ENCODE measurements around the gene UBE2E2.

Gene UBE2E2

DNA sequence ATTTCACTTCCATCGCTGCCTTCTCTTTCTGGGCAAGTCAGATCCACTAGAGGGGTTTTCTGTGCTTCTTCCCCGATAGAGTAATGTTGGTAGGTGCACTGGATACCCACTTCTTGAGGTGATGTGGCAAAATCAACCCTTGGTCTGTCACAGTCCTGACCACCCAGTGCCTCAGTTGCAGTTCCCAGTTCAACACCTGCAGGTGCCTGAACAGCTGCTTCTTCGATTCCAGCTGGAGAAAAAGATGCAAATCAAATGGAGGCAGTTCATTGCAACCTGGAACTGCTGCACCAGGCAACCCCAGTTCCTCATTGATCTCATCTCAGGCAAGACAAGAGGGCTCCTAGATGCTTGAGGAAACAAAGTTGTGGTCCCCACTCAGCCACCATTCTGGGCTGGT lies 186.6 kb downstream of the UBE2E2 start:
- TF ChIP-seq, protein P1, sequence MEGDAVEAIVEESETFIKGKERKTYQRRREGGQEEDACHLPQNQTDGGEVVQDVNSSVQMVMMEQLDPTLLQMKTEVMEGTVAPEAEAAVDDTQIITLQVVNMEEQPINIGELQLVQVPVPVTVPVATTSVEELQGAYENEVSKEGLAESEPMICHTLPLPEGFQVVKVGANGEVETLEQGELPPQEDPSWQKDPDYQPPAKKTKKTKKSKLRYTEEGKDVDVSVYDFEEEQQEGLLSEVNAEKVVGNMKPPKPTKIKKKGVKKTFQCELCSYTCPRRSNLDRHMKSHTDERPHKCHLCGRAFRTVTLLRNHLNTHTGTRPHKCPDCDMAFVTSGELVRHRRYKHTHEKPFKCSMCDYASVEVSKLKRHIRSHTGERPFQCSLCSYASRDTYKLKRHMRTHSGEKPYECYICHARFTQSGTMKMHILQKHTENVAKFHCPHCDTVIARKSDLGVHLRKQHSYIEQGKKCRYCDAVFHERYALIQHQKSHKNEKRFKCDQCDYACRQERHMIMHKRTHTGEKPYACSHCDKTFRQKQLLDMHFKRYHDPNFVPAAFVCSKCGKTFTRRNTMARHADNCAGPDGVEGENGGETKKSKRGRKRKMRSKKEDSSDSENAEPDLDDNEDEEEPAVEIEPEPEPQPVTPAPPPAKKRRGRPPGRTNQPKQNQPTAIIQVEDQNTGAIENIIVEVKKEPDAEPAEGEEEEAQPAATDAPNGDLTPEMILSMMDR (conservative IDR thresholded peaks at IDR 0.05; ENCODE audit: low read depth, low read length): no peak
- H3K4me3 ChIP-seq (ENCODE audit: low read length): no peak overlapping the region
- no peak for DNase-seq (ENCODE audit: low read depth)

DNA sequence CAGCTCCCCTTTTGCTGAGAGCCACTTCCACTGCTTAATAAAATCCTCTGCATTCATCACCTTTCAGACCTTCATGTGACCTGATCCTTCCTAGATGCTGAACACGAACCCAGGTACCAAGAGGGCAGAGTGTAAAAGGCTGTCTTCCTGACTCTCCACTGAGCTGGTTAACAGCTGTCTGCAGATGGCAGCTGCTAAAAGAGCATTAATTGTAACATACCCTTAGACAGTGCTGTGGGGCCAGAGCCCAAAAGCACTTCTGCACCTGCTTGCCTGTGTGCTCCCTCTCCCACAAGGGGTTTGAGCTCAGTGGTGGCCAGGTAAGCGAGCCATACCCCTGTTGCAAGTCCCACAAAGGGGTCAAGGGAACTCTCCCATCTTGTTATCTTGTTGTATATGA lies 187.3 kb downstream of the UBE2E2 start:
- no peak overlapping the region for H3K4me3 ChIP-seq (ENCODE audit: low read length)
- TF ChIP-seq, protein P1 (conservative IDR thresholded peaks at IDR 0.05; ENCODE audit: low read depth, low read length): no peak
- DNase-seq (ENCODE audit: low read depth): no peak

DNA sequence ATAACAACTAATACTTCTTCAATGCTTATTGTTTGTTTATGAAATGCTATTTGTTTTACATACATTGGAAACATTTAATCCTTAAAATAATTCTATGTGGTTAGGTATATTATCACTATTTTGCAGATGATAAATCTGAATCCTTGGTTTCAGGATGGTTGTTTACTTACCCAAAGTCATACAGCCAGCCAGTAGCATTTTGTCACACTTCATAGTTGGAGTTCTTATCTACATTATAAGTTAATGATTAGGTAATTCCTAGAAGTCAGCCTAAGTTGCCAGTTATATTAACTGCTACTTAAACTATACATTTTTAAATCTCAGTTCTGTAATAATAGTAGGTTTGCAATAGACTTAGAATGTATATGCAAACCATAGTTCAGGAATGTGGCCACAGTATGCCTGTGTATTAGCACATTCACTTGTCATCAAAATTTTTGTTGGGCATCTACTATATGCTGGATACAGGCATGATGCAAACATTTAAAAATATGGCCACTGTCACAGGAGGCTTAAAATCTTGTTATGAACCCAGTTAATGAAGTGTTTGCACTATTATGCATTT lies 187.9 kb downstream of the UBE2E2 start:
- DNase-seq (ENCODE audit: low read depth): no peak
- TF ChIP-seq, protein P1 (conservative IDR thresholded peaks at IDR 0.05; ENCODE audit: low read depth, low read length): no peak
- H3K4me3 ChIP-seq (ENCODE audit: low read length): no peak overlapping the region

DNA sequence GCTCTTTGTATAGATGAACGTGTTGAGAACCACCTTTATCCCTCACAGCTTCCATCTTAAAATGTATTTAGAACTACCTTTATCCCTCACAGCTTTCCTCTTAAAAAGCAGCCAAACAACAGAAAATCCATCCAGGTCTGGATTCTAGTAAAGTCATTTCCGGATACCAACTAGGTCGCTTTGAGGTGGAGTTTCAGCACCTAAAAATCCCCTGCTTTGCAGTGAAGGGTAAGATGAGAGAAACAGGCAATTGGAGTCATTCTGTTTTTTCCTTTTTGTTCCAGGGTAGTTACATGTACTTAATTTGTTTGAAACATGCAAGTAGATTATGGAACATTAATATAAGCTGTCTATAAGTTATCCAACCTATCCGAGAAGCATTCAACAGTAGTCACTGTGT lies 192.0 kb downstream of the UBE2E2 start:
- no peak overlapping the region for H3K4me3 ChIP-seq (ENCODE audit: low read length)
- TF ChIP-seq, protein P1 (conservative IDR thresholded peaks at IDR 0.05; ENCODE audit: low read depth, low read length): no peak
- no peak for DNase-seq (ENCODE audit: low read depth)

- DNase-seq (ENCODE audit: low read depth): no peak
- TF ChIP-seq, protein P1 (conservative IDR thresholded peaks at IDR 0.05; ENCODE audit: low read depth, low read length): no peak
- H3K4me3 ChIP-seq (ENCODE audit: low read length): no peak overlapping the region
Observed at GRCh38 chr3:23396746-23397145, 193.6 kb downstream of the UBE2E2 start.

DNA sequence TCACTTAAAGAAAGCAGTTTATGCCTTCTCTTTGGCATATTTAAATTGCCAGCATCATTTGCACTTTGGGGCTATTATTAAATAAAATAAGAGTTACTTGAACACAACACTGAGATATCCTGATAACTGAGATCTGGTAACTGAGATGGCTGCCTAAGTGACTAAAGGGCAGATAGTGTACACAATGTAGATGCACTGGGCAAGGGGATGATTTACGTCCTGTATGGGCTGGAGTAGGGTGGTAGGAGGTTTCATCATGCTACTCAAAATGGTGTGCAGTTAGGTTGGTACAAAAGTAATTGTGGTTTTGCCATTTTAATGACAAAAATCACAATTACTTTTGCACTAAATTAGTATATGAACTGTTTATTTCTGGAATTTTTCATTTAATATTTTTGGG lies 196.1 kb downstream of the UBE2E2 start:
- no peak overlapping the region for H3K4me3 ChIP-seq (ENCODE audit: low read length)
- DNase-seq (ENCODE audit: low read depth): no peak
- TF ChIP-seq, protein P1 (conservative IDR thresholded peaks at IDR 0.05; ENCODE audit: low read depth, low read length): no peak

DNA sequence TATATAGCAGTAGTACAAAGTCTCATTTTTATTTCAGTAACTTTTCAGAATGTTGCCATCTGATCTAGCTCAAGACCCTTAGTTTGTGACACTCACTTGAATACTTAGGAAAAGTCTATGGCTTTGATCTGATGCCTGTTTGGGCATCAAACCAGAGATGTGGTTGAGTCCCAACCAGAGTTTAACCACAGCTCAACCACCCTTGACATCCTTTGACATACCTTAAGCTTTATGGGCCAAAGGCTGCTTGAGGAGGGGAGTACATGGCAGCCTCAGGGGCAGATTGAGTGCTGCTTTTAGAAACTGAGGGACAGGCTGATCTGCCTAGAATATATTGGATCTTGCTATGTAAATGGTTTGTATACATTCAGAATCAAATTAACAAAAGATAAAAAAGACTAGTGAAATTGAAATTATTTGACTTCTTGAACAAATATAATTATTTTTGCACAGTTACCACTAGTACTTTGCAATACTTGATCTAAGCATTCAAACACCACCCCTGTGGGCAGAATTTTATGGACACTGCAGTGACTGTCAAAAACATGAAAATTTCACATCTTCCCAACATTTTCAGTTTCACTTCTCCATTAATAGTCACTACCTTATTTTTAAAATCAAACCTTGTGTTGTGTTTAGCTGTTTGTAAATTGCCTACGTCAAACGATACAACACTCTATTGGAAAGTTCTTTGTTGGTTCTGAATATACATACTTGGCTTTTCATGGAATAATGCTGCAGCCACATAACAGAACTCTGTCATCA lies 199.8 kb downstream of the UBE2E2 start:
- H3K4me3 ChIP-seq (ENCODE audit: low read length): no peak overlapping the region
- TF ChIP-seq, protein P1 (conservative IDR thresholded peaks at IDR 0.05; ENCODE audit: low read depth, low read length): no peak
- DNase-seq (ENCODE audit: low read depth): no peak

Data from retinal pigment epithelial cell (primary cell).